ENCODE data around the gene AMBP. TPM values are rescaled to one million over a fixed set of nuclear protein-coding genes. Genes with fewer than 3 reads are reported as not detected.

Gene AMBP
- total RNA-seq, 1 experiment from 2014 or later, result 0.20 TPM

- no peak overlapping the region for H2BK12ac ChIP-seq (ENCODE audit: insufficient read length, low read depth, low read length)
- H3K4me3 Mint-ChIP-seq, result no peak overlapping the region
- no peak overlapping the region for H3K27ac ChIP-seq (ENCODE audit: insufficient read length, low read depth, low read length)
- no peaks in the 10 kb centered on the region for H3K9me3 Mint-ChIP-seq
- H3K9ac ChIP-seq (ENCODE audit: extremely low read depth, insufficient read length, low read length), result no peak overlapping the region
- H2BK15ac ChIP-seq (ENCODE audit: low read depth, low read length), result no peak overlapping the region
- H3K27me3 Mint-ChIP-seq (ENCODE audit: low read depth), result no peaks in the 10 kb centered on the region
- H3K27ac Mint-ChIP-seq, result no peak overlapping the region; a peak in 1 of 7 replicates
- no peak overlapping the region for H3T11ph ChIP-seq (ENCODE audit: low read length)
- no CpG with 5 or more reads among the region's 44 CpGs for WGBS (ENCODE audit: extremely low coverage, insufficient read length, low lambda C conversion rate)
- no peak overlapping the region for H3K4me2 ChIP-seq (ENCODE audit: insufficient read depth, insufficient read length, low read length)
- H3K79me1 ChIP-seq (ENCODE audit: insufficient read depth, low read depth, low read length, poor library complexity, severe bottlenecking), result no peaks in the 10 kb centered on the region
- no peaks in the 10 kb centered on the region for H3K9me3 ChIP-seq (ENCODE audit: control insufficient read depth, low read depth, low read length)
- no peaks in the 10 kb centered on the region for H3K4me1 ChIP-seq (ENCODE audit: insufficient read depth, low read length)
- no peak overlapping the region for H3K18ac ChIP-seq (ENCODE audit: insufficient read length, low read depth, low read length)
- no peak overlapping the region for H2AK5ac ChIP-seq (ENCODE audit: insufficient read length, low read length)
- no peaks in the 10 kb centered on the region for H3K79me2 ChIP-seq (ENCODE audit: insufficient read depth, low read length)
- no peak overlapping the region for H2AFZ ChIP-seq (ENCODE audit: low read length)
- no peak for TF ChIP-seq CTCF (conservative IDR thresholded peaks at IDR 0.05)
- 0 out of 4 replicates have a peak, but pooled peaks cover 0 to 3% of the 10 kb centered on the region in 2 experiments for H3K4me1 Mint-ChIP-seq
- peaks cover 16 to 49% (median 46%) of the 10 kb centered on the region in 3 experiments; a peak in 6 of 7 replicates for H3K36me3 Mint-ChIP-seq (ENCODE audit: insufficient read depth in 1 of 3, low read depth in 3 of 3)
- H3K27me3 ChIP-seq (ENCODE audit: insufficient read depth, low read length), result no peaks in the 10 kb centered on the region
- no peaks in the 10 kb centered on the region for H3K23me2 ChIP-seq (ENCODE audit: insufficient read length, low read depth, low read length, poor library complexity, severe bottlenecking)
- H4K5ac ChIP-seq (ENCODE audit: insufficient read length, low read depth, low read length), result no peak overlapping the region
- H2BK20ac ChIP-seq (ENCODE audit: low read depth, low read length, poor library complexity, severe bottlenecking), result no peak overlapping the region
- peak; percentile 14 for DNase-seq
- no peak overlapping the region for H3K14ac ChIP-seq (ENCODE audit: insufficient read depth, low read length)
- H4K91ac ChIP-seq (ENCODE audit: insufficient read length, low read depth, low read length), result no peak overlapping the region
- H3K56ac ChIP-seq (ENCODE audit: insufficient read length, low read depth, low read length), result no peak overlapping the region
- H4K8ac ChIP-seq (replicated peaks; ENCODE audit: insufficient read length, low read depth, low read length), result no peak overlapping the region
- H4K20me1 ChIP-seq (ENCODE audit: control insufficient read depth, insufficient read depth, insufficient read length), result no peaks in the 10 kb centered on the region
- H3K4ac ChIP-seq (ENCODE audit: low read depth, low read length), result no peak overlapping the region
- no peak overlapping the region for H3K23ac ChIP-seq (ENCODE audit: insufficient read length, low read depth, low read length)
- no peak overlapping the region for H2BK120ac ChIP-seq (ENCODE audit: low read depth, low read length, poor library complexity, severe bottlenecking)
- no peak overlapping the region for H2BK5ac ChIP-seq (ENCODE audit: insufficient read length, low read length)
These were observed 29.3 kb downstream of the AMBP start for GRCh38 chr9:114048533-114049415.
